ENCODE measurements around the gene ACTL6B. TPM values are rescaled to one million over a fixed set of nuclear protein-coding genes. Genes with fewer than 3 reads are reported as not detected.
"Not testable (repeated sequence)": the region's sequence is repeated elsewhere in the genome, so short reads cannot be mapped to it uniquely, and the experiment has no call there.

Gene ACTL6B
- total RNA-seq, 6 experiments from 2014 or later, result not detected

DNA sequence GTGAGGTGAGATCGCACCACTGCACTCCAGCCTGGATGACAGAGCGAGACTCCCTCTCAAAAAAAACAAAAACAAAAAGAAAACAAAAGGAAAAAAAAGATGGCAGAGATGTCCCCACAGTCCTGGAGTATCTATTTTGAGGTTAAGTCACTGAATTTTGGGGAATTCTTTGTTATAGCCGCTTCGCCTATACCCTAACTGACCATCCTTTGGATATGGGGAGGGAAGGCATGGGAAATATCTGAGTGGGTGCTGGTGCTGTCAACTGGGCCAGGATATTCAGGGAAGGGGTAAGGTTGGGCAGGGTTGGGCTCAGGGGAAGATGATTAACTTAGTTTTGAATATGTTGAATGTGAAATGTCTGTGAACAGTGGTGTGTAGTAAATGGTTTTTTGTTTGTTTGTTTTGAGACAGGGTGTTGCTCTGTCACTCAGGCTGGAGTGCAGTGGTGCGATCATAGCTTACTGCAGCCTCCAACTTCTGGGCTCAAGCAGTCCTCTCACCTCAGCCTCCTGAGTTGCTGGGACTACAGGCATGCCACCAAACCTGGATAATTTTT, 9.0 kb upstream of the ACTL6B start:
- Mint-ChIP-seq H3K27me3 (ENCODE audit: insufficient read depth) (peaks cover 17% of the 10 kb centered on the region), H3K27ac (no peak overlapping the region), H3K4me3 (no peak overlapping the region), H3K9me3 (no peaks in the 10 kb centered on the region), H3K36me3 (ENCODE audit: low read depth) (no peaks in the 10 kb centered on the region), H3K4me1 (ENCODE audit: low read depth) (peaks cover 10% of the 10 kb centered on the region)
- TF ChIP-seq CTCF (IDR thresholded peaks at IDR 0.05), result no peak
- no peak for DNase-seq

GRCh38 chr7:100662194-100662776, 6.0 kb upstream of the ACTL6B start:
- H3K4me1 Mint-ChIP-seq (ENCODE audit: low read depth); DNase-seq; H3K27ac Mint-ChIP-seq; H3K36me3 Mint-ChIP-seq (ENCODE audit: low read depth); H3K4me3 Mint-ChIP-seq; H3K9me3 Mint-ChIP-seq: not testable (repeated sequence)
- peaks cover 27% of the 10 kb centered on the region for H3K27me3 Mint-ChIP-seq (ENCODE audit: insufficient read depth)

DNA sequence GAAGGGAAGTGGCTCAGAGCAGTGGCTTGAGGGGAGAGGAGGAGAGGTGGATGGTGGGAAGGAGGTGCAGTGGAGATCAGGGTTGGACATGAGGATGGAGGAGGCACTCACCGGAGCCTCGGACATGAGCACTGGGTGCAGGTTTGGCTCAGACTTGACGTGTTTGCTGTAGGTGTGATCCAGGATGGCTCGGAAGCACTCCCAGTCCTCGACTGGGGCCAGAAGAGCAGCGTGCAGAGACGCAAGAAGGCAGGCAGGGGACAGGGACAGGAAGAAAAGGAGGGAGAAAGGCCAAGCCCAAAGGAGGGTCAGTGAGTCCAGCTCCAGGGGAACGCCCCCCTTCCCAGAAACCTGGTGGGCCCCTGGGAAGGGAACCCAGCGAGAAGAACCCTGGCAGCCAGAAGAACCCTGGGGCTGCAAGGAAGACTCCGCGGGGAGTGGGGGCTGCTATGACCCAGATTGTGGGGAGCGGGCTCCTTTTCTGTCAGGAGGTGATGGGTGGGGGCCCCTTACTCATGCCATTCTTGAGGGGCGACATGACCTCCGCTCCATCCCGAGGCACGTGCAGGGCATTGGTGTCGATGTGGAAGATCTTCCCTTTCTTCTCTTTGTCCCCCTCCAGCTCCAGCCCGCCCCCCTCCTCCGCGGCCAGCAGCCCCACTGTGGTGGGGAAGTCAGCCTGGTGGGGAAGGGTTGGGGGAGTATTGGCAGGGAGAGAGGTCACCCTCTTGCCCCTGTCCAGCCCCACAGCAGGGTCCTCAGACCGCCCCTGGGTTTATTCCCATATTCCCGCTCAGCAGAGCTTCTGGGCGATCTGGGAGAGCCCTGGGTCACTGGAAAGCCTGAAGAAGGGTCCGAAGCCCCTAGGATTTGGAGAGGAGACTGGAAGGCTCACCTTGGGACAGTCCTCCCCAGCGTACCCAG, 1.1 kb downstream of the ACTL6B start:
- no peak for DNase-seq
- Mint-ChIP-seq H3K27me3 (ENCODE audit: insufficient read depth) (peaks cover 32% of the 10 kb centered on the region), H3K9me3 (no peaks in the 10 kb centered on the region), H3K4me3 (no peak overlapping the region), H3K27ac (no peak overlapping the region), H3K36me3 (ENCODE audit: low read depth) (no peaks in the 10 kb centered on the region), H3K4me1 (ENCODE audit: low read depth) (no peaks in the 10 kb centered on the region)
- no peak for TF ChIP-seq CTCF (IDR thresholded peaks at IDR 0.05)

- peaks cover 25% of the 10 kb centered on the region for H3K27me3 Mint-ChIP-seq (ENCODE audit: insufficient read depth)
- no peak overlapping the region for H3K4me3 Mint-ChIP-seq
- no peaks in the 10 kb centered on the region for H3K4me1 Mint-ChIP-seq (ENCODE audit: low read depth)
- H3K36me3 Mint-ChIP-seq (ENCODE audit: low read depth), result no peaks in the 10 kb centered on the region
- no peak for DNase-seq
- no peaks in the 10 kb centered on the region for H3K9me3 Mint-ChIP-seq
- no peak overlapping the region for H3K27ac Mint-ChIP-seq
- no peak for TF ChIP-seq CTCF (IDR thresholded peaks at IDR 0.05)
These were observed 6.3 kb downstream of the ACTL6B start for GRCh38 chr7:100649826-100650565.

DNA sequence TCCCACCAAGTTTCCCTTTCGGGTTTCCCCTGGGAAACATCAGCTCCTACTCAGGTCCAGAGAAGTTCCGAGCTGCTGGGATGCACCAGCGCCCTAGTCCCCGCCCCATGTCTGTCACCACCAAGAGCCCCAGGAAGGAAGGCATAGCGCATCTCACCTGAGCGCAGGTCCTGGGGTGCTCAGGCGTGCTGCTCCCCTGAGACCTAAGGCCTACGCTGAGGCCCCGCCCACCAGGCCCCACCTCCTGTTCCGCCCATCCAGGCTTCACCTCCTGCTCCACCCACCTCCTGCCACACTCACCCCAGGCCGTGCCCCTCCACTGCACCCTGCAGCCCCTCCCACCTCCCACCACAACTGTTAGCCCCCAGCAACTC, 13.7 kb downstream of the ACTL6B start:
- Mint-ChIP-seq H3K27ac (no peak overlapping the region), H3K27me3 (ENCODE audit: insufficient read depth) (peaks cover 34% of the 10 kb centered on the region), H3K9me3 (no peaks in the 10 kb centered on the region), H3K36me3 (ENCODE audit: low read depth) (no peaks in the 10 kb centered on the region), H3K4me3 (no peak overlapping the region), H3K4me1 (ENCODE audit: low read depth) (no peaks in the 10 kb centered on the region)
- TF ChIP-seq CTCF (IDR thresholded peaks at IDR 0.05), result no peak
- DNase-seq, result no peak

All from HFFc6 (cell line).